GM19468 (cell line): ENCODE data around the gene OR7C1.
"Not testable (repeated sequence)": the region's sequence is repeated elsewhere in the genome, so short reads cannot be mapped to it uniquely, and the experiment has no call there.

Experiments
- ATAC-seq: cut with Tn5 transposase; IDR thresholded peaks from one replicate; pipeline ENCODE4 v1.9.1; 2021; ENCODE audit warnings: mild to moderate bottlenecking, moderate library complexity, moderate number of reproducible peaks; ENCODE audit not compliant: unreplicated experiment; ENCODE audit errors: extremely low read depth

Gene OR7C1

GRCh38 chr19:14786421-14786851 lies 48.5 kb downstream of the OR7C1 start:
- ATAC-seq: no peak

DNA sequence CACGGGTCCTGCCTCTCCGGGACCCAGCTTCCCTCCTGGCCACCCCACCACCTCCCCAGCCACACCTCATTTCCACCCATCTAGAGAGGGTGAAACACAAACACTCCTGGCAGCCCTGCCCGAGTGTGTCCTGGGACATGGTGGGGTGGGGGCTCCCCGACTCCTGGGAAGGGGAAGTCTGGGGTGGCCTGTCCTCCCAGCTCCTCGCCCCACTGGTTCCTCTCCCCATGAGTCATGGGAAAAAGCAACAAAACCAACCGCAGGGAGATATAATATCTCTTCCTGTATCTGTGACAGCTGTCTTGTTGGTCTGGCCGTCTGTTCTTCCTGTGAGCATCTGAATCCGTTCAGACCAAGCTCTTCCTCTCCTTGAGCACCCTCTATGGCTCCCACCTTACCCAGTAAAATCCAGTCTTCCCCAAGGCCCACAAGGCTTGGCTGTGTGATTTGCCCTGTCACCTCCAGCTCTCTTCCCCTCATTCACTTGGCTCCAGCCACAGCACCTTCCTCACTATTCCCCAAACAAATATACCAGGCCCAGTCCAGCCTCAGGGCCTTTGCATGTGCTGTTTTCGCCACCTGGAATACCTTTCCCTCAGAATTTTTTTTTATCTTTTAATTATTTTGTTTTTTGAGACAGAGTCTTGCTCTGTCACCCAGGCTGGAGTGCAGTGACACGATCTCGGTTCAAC lies 49.7 kb downstream of the OR7C1 start:
- not testable (repeated sequence) for ATAC-seq

DNA sequence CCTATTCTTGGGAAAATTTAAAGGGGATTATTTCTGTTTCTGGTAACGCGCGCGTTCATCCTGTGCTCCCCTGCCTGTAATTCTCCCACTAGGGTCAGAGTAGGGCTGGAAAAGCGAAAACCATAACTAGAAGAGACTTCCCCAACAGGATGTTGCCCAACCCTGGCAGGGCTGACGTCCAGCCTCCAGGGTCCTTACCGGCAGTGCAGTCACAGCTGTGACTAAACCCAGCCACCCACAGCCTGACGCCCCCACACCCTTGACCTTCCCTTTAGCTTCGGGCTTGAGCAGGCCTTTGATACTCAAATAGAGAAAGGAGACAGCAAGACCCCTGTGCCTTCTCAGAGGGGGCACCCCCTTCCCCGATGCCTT lies 50.3 kb downstream of the OR7C1 start:
- not testable (repeated sequence) for ATAC-seq

DNA sequence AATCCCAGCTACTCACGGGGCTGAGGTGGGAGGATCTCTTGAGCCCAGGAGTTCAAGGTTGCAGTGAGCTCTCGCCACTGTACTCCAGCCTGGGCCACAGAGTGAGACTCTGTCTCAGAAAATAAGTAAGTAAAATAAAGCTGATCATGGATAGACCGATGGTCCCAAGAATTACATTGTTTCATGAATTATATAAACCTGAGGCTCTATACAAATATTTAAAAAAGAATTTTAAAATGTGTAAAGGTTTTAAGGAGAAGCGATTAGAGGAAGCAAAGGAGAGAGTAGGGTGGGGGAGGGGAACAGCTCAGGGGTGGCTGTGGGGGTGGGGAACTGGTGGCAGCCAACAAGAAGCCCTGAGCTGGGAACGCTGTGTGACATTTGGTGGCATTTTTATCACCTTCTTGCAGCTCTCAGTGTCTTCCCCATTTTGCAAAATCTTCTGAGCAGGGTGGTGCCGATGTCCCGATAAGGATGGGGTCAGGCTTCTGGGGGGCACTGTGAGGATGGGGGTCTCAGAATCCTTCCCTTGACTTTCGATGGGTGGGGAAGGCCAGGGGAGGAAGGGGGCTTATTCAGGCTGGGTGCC lies 51.5 kb downstream of the OR7C1 start:
- not testable (repeated sequence) for ATAC-seq

GRCh38 chr19:14782626-14783409 lies 52.2 kb downstream of the OR7C1 start:
- ATAC-seq: no peak

DNA sequence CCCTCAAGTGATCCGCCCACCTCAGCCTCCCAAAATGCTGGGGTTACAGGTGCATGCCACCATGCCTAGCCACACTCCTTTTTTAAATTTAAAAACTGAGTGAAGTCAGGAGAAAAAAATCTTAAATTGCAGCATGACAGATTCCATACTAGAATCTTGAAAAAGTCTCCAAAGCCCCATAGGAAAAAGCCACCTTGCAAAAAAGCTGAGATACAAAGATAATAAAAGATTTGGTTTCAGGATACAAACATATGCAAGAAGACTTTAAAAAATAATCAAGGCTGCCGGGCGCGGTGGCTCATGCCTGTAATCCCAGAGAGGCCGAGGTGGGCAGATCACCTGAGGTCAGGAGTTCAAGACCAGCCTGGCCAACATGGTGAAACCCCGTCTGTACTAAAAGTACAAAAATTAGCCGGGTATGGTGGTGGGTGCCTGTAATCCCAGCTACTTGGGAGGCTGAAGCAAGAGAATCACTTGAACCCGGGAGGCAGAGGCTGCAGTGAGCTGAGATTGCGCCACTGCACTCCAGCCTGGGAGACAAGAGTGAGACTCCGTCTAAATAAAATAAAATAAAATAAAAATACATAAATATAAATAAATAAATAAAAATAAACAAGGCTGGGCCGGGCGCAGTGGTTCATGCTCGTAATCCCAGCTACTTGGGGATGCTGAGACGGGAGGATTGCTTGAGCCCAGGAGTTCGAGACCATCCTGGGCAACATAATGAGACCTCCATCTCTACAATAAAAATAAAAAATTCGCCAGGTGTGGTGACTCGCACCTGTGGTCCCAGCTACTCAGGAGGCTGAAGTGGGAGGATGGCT lies 53.1 kb downstream of the OR7C1 start:
- ATAC-seq: not testable (repeated sequence)

DNA sequence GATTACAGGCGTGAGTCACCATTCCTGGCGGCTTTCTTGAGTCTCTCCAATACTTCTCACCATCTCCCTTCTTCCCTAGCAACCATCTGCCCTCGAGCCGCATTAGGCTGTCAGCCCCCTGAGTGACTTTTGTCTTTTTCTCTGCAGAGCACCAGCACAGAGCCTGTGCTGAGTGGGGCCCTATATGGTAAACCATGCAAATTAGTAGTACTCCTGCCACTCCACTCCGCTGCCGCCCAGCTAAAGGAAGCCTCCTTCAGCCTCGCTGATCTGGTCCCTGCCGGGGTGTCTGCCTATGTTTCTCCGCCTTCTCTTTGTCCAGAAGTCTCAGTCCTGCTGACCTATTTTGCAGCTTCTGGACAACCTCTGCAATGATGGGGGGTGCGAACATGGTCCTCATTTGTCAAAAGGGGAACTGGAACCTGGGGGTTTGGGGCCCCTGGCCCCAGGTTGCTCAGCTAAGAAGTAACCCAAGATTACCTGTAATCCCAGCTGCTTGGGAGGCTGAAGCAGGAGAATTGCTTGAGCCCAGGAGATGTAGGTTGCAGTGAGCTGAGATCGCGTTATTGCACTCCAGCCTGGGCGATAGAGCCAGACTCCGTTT lies 54.3 kb downstream of the OR7C1 start:
- not testable (repeated sequence) for ATAC-seq

DNA sequence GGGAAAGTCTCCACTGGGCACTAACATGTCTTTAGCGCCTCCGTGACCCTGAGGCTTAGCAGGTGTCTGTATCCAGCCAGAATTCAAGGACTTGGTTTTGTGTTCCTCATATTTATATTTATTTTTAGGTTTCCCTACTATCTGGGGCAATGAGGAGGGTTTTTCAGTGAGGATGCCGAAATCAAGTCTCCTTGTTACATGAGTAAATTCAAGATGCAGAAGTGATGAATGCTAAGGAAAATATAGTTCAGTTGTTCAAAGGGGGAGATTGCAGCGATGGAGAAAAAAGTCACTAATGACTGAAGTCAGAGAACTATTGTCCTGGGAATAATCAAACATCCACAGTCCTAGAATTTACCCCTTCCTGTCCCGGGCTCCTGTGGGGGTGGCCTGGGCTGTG lies 55.8 kb downstream of the OR7C1 start:
- ATAC-seq: no peak

DNA sequence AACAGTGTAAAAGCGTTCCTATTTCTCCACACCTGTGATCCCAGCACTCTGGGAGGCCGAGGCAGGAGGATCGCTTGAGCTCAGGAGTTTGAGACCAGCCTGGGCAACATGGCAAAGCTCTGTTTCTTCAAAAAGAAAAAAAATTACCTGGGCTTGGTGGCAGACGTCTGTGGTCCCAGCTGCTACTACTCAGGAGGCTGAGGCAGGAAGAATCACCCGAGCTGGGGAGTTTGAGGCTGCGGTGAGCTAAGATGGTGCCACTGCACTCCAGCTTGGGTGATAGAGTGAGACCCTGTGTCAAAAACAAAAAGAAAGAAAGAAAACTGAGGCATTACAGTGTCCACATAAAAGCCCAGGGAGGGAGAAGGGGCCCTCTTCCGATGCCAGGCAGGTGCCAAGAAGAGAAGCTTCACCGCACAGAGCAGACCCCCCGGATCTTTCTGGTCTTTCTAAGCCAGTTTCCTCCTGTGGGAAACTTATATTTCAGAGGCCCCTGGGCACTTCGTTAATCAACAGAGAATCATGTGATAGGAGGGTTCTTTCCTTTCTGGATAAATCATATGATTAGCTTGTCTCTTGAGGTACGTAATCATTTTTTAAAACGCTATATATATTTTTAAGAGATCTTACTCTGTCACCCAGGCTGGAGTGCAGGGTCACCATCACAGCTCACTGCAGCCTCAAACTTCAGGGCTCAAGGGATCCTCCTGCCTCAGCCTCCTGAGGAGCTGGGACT lies 56.7 kb downstream of the OR7C1 start, which contains the start of gene ADGRE2:
ADGRE2 (minus strand) TSS at position 451 of the 736 bp plus-strand sequence. CDS start 1,804 bp downstream, outside the sequence.
- ATAC-seq: not testable (repeated sequence)

DNA sequence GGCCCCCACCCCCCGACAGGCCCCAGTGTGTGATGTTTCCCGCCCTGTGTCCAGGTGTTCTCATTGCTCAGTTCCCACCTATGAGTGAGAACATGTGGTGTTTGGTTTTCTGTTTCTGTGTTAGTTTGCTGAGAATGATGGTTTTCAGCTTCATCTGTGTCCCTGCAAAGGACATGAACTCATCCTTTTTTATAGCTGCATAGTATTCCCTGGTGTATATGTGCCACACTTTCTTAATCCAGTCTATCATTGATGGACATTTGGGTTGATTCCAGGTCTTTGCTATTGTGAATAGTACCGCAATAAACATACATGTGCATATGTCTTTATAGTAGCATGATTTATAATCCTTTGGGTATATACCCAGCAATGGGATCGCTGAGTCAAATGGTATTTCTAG lies 57.3 kb downstream of the OR7C1 start:
- ATAC-seq: not testable (repeated sequence)

GRCh38 chr19:14775869-14776586 lies 59.0 kb downstream of the OR7C1 start:
- ATAC-seq: no peak

DNA sequence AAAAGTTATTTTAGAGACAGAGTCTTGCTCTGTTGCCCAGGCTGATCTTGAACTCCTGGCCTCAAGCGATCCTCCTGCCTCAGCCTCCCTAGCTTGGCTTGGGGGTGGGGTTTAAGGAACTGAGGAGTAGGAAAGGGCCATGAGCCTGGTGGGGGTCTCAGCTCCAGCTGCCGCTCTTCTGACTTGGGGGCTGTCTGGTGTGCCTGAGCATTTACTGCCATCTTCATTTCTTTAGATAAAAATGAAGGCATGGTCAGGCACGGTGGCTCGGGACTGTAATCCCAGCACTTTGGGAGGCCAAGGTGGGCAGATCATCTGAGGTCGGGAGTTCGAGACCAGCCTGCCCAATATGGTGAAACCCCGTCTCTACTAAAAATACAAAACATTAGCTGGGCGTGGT lies 59.7 kb downstream of the OR7C1 start:
- not testable (repeated sequence) for ATAC-seq

GRCh38 chr19:14774373-14774772 lies 60.6 kb downstream of the OR7C1 start:
- ATAC-seq: no peak

GRCh38 chr19:14773722-14774121 lies 61.3 kb downstream of the OR7C1 start:
- not testable (repeated sequence) for ATAC-seq

DNA sequence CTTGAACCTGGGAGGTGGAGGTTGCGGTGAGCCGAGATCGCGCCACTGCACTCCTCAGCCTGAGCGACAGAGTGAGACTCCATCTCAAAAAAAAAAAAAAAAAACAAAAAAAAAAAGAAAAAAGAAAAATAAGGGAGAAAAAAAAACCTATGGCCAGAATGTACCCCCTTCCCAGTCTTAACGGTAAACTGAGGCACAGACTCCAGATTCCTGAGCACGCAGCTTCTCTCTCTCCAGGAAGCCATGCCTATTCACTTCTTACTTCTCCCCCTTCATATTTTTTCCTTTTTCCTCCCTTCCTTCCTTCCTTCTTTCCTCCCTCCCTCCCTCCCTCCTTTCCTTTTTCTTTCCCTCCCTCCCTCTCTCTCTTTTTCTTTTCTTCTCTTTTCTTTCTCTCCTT lies 62.0 kb downstream of the OR7C1 start:
- no peak for ATAC-seq

DNA sequence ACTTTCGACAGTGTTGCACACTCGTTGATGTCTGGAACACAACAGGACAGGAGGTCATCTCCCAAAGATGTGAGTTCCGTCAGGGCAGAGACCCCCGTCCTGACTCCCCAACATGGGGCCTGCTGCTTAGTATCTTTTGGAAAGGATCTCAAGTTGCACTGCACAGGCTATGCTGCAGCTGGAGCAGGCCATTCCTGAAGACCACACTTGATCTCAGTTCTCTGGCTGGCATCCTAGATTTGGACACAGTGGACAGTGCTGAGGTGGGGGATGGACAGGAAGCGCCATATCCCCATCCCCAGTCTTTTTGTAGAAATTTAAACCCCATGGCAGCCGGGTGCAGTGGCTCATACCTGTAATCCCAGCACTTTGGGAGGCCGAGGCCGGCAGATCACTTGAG lies 62.5 kb downstream of the OR7C1 start:
- no peak for ATAC-seq

DNA sequence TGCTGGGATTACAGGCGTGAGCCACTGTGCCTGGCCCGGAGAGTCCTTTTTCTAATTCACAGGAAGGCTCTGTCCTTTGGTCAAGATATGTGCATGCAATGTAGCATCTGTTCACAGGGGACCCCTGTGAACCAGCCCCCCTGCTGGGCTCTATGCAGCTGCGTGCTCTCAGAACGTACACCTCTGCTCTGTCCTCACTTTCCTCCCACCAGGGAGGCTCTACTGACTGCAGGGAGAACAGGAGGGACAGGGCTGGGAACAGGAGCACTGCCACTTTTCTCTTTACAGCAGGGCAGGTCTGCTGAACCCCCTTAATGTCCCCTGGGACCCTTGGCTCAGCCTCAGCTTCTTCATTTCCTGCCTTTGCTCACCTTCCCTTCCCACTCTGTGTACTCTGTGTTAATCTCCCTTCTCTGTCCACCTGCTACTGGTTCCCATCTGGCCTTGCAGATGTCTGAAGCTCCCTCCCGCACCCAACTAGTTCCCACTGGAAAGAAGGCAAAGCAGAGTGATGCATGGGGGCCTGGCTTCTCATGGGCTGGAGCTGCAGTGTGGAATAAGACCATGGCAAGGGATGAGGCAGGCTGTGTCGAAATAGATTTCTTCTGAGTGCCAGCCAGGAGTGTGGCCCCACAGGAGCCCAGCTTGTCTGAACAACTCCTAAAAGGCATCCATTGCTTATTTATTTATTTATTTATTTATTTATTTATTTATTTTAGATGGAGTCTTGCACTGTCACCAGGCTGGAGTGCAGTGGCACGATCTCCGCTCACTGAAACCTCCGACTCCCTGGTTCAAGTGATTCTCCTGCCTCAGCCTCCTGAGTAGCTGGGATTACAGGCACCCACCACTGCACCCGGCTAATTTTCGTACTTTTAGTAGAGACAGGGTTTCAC lies 63.8 kb downstream of the OR7C1 start:
- ATAC-seq: no peak

GRCh38 chr19:14770136-14770535 lies 64.8 kb downstream of the OR7C1 start:
- ATAC-seq: no peak
